OCI-LY7 (cell line): ENCODE measurements around the gene LMBRD2.

Source experiments
- CTCF ChIP-seq: fragments of 200-600 bp; sonication (generic); conservative IDR thresholded peaks from 2 replicates; pipeline ENCODE4 v1.5.1; 2014; ENCODE audit warnings: mild to moderate bottlenecking, antibody characterized with exemption, low read length, moderate library complexity, mixed read lengths
- EZH2phosphoT487 ChIP-seq: fragments of 200-600 bp; sonication (generic); IDR thresholded peaks from 2 replicates; pipeline ENCODE4 v1.6.1; 2018; ENCODE audit warnings: low read depth, borderline replicate concordance, mild to moderate bottlenecking, mixed run types, antibody characterized with exemption, low read length, moderate library complexity, mixed read lengths

GRCh38 chr5:36164461-36164860 is 12.8 kb upstream of the LMBRD2 start:
- TF ChIP-seq CTCF: no peak
- TF ChIP-seq EZH2phosphoT487: no peak
